MM.1S (cell line): ENCODE results near the gene DHTKD1.

Experiments
- CTCF ChIP-seq: fragments of 300-600 bp; sonication (generic); IDR thresholded peaks from 2 replicates; pipeline ENCODE4 v1.5.1; 2016; ENCODE audit warnings: antibody characterized with exemption, low read length, mixed read lengths
- EZH2phosphoT487 ChIP-seq: fragments of 300-600 bp; sonication (generic); IDR thresholded peaks from 2 replicates; pipeline ENCODE4 v1.6.1; 2018; ENCODE audit warnings: antibody characterized with exemption, low read length

- no peak for TF ChIP-seq CTCF
- no peak for TF ChIP-seq EZH2phosphoT487
Measured at GRCh38 chr10:12129222-12130111, 60.7 kb downstream of the DHTKD1 start, which contains the start of gene SEC61A2.
